H9 (cell line): Measurements from ENCODE around the gene LRCH1. TPM values are rescaled to one million over a fixed set of nuclear protein-coding genes. Genes with fewer than 3 reads are reported as not detected.

Experiments
- DNase-seq: peaks from one replicate; pipeline ENCODE4 v3.0.0-alpha.2; 2017
- H2AFZ ChIP-seq: one replicate; pipeline ENCODE4 v1.6.1; 2013; ENCODE audit warnings: mild to moderate bottlenecking, low read length, control low read depth, moderate library complexity
- H2AK5ac ChIP-seq: 2 replicates; pipeline ENCODE4 v1.6.1; 2013; ENCODE audit warnings: low read length, control low read depth, mixed read lengths; ENCODE audit not compliant: insufficient read length
- H2BK120ac ChIP-seq: one replicate; pipeline ENCODE4 v1.6.1; 2013; ENCODE audit warnings: low read depth, mild to moderate bottlenecking, low read length, control low read depth, inconsistent platforms; ENCODE audit not compliant: poor library complexity, severe bottlenecking
- H2BK12ac ChIP-seq: 2 replicates; pipeline ENCODE4 v1.6.1; 2013; ENCODE audit warnings: low read length, control low read depth, mixed read lengths, low read depth; ENCODE audit not compliant: insufficient read length
- H2BK15ac ChIP-seq: 2 replicates; pipeline ENCODE4 v1.6.1; 2013; ENCODE audit warnings: low read depth, low read length, control low read depth
- H2BK20ac ChIP-seq: one replicate; pipeline ENCODE4 v1.6.1; 2013; ENCODE audit warnings: low read depth, mild to moderate bottlenecking, low read length, control low read depth, inconsistent platforms; ENCODE audit not compliant: poor library complexity, severe bottlenecking
- H2BK5ac ChIP-seq: 2 replicates; pipeline ENCODE4 v1.6.1; 2013; ENCODE audit warnings: low read length, control low read depth, mixed read lengths; ENCODE audit not compliant: insufficient read length
- H3K14ac ChIP-seq: 2 replicates; pipeline ENCODE4 v1.6.1; 2013; ENCODE audit warnings: low read length, control low read depth; ENCODE audit not compliant: insufficient read depth
- H3K18ac ChIP-seq: 2 replicates; pipeline ENCODE4 v1.6.1; 2013; ENCODE audit warnings: low read depth, mild to moderate bottlenecking, mixed read lengths, low read length, control low read depth; ENCODE audit not compliant: insufficient read length
- H3K23ac ChIP-seq: 2 replicates; pipeline ENCODE4 v1.6.1; 2013; ENCODE audit warnings: low read length, control low read depth, mixed read lengths, low read depth; ENCODE audit not compliant: insufficient read length
- H3K23me2 ChIP-seq: 2 replicates; pipeline ENCODE4 v1.6.1; 2013; ENCODE audit warnings: low read depth, mild to moderate bottlenecking, mixed read lengths, low read length, control low read depth; ENCODE audit not compliant: insufficient read length, poor library complexity, severe bottlenecking
- H3K27ac ChIP-seq: 2 replicates; pipeline ENCODE4 v1.5.1; 2013; ENCODE audit warnings: low read length, control low read depth, mixed read lengths, low read depth; ENCODE audit not compliant: insufficient read length
- H3K27me3 ChIP-seq: 2 replicates; pipeline ENCODE4 v1.6.1; 2013; ENCODE audit warnings: low read length, control low read depth, inconsistent platforms; ENCODE audit not compliant: insufficient read depth
- H3K4ac ChIP-seq: 2 replicates; pipeline ENCODE4 v1.6.1; 2013; ENCODE audit warnings: low read depth, mild to moderate bottlenecking, control low read depth, inconsistent platforms, low read length, moderate library complexity
- H3K4me1 ChIP-seq: 2 replicates; pipeline ENCODE4 v1.6.1; 2013; ENCODE audit warnings: low read length, control low read depth, inconsistent platforms; ENCODE audit not compliant: insufficient read depth
- H3K4me2 ChIP-seq: 2 replicates; pipeline ENCODE4 v1.6.1; 2013; ENCODE audit warnings: low read length, control low read depth, mixed read lengths; ENCODE audit not compliant: insufficient read length, insufficient read depth
- H3K56ac ChIP-seq: 2 replicates; pipeline ENCODE4 v1.6.1; 2013; ENCODE audit warnings: low read depth, mild to moderate bottlenecking, mixed read lengths, low read length, control low read depth; ENCODE audit not compliant: insufficient read length
- H3K79me1 ChIP-seq: 2 replicates; pipeline ENCODE4 v1.6.1; 2013; ENCODE audit warnings: low read depth, mild to moderate bottlenecking, moderate library complexity, low read length, control low read depth, inconsistent platforms; ENCODE audit not compliant: insufficient read depth, poor library complexity, severe bottlenecking
- H3K79me2 ChIP-seq: 2 replicates; pipeline ENCODE4 v1.6.1; 2013; ENCODE audit warnings: low read length, control low read depth, inconsistent platforms; ENCODE audit not compliant: insufficient read depth
- H3K9ac ChIP-seq: 2 replicates; pipeline ENCODE4 v1.6.1; 2013; ENCODE audit warnings: low read length, control low read depth, mixed read lengths; ENCODE audit not compliant: insufficient read length; ENCODE audit errors: extremely low read depth
- H3K9me3 ChIP-seq: one replicate; pipeline ENCODE4 v1.6.1; 2013; ENCODE audit warnings: low read depth, low read length, inconsistent platforms; ENCODE audit not compliant: control insufficient read depth
- H3T11ph ChIP-seq: one replicate; pipeline ENCODE4 v1.6.1; 2013; ENCODE audit warnings: mild to moderate bottlenecking, low read length, control low read depth, inconsistent platforms
- H4K20me1 ChIP-seq: one replicate; pipeline ENCODE4 v1.6.1; 2013; ENCODE audit not compliant: control insufficient read depth, insufficient read length, insufficient read depth
- H4K5ac ChIP-seq: 2 replicates; pipeline ENCODE4 v1.6.1; 2013; ENCODE audit warnings: low read depth, mild to moderate bottlenecking, mixed read lengths, low read length, control low read depth; ENCODE audit not compliant: insufficient read length
- H4K8ac ChIP-seq: replicated peaks from 2 replicates; pipeline ENCODE4 v1.6.1; 2013; ENCODE audit warnings: low read length, control low read depth, mixed read lengths, low read depth; ENCODE audit not compliant: insufficient read length
- H4K91ac ChIP-seq: 2 replicates; pipeline ENCODE4 v1.6.1; 2013; ENCODE audit warnings: low read depth, mild to moderate bottlenecking, moderate library complexity, mixed read lengths, low read length, control low read depth; ENCODE audit not compliant: insufficient read length
- H3K27ac Mint-ChIP-seq, 3 experiments: 2 replicates in 2 of 3; 3 replicates in 1 of 3; pipeline ENCODE4 v1.8.0; 2020 to 2021; ENCODE audit warnings: mixed read lengths in 3 of 3, mild to moderate bottlenecking in 1 of 3, moderate library complexity in 1 of 3
- H3K27me3 Mint-ChIP-seq: 2 replicates; pipeline ENCODE4 v1.8.0; 2021; ENCODE audit warnings: low read depth, mild to moderate bottlenecking, moderate library complexity, mixed read lengths
- H3K36me3 Mint-ChIP-seq, 3 experiments: 2 replicates in 2 of 3; 3 replicates in 1 of 3; pipeline ENCODE4 v1.8.0; 2020 to 2021; ENCODE audit warnings: low read depth in 3 of 3, mixed read lengths in 3 of 3; ENCODE audit not compliant: insufficient read depth in 1 of 3
- H3K4me1 Mint-ChIP-seq, 2 experiments: 2 replicates each; pipeline ENCODE4 v1.8.0; 2020; ENCODE audit warnings: mixed read lengths in 2 of 2
- H3K4me3 Mint-ChIP-seq, 2 experiments: 2 replicates in 1 of 2; 3 replicates in 1 of 2; pipeline ENCODE4 v1.8.0; 2020 to 2021; ENCODE audit warnings: mild to moderate bottlenecking in 2 of 2, mixed read lengths in 2 of 2, moderate library complexity in 1 of 2
- H3K9me3 Mint-ChIP-seq, 2 experiments: 2 replicates in 1 of 2; 3 replicates in 1 of 2; pipeline ENCODE4 v1.8.0; 2020; ENCODE audit warnings: mild to moderate bottlenecking in 2 of 2, mixed read lengths in 2 of 2, moderate library complexity in 1 of 2
- CTCF ChIP-seq: fragments of 200-600 bp; sonication (generic); conservative IDR thresholded peaks from 3 replicates; pipeline ENCODE4 v1.8.0; 2021; ENCODE audit warnings: antibody characterized with exemption, mild to moderate bottlenecking
- WGBS: extraction: QIAGEN DNeasy Blood & Tissue Kit; methylation state at CpG from one replicate; pipeline ENCODE4 v1.1.7; 2013; ENCODE audit warnings: missing lambda C conversion rate, low lambda C conversion rate, mixed read lengths; ENCODE audit not compliant: insufficient read length; ENCODE audit errors: extremely low coverage; 5-methylcytosine and 5-hydroxymethylcytosine counted together
- total RNA-seq: library from RNA; stranded (reverse); gene quantifications from 2 replicates; pipeline ENCODE4 v1.2.1, GENCODE V29; 2021

LRCH1 gene
- total RNA-seq, 1 experiment from 2014 or later: 8.0 TPM

- no CpG with 5 or more reads among the region's 22 CpGs for WGBS
- peaks cover 17% of the 10 kb centered on the region for H3K23me2 ChIP-seq
- Mint-ChIP-seq H3K4me1 (peaks cover 17 to 22% of the 10 kb centered on the region in 2 experiments), H3K27ac (peak overlapping the region in 1 of 3 experiments; percentile 67; a peak in 1 of 7 replicates), H3K36me3 (no peaks in the 10 kb centered on the region), H3K4me3 (peak overlapping the region; percentile 85 to 92), H3K9me3 (no peaks in the 10 kb centered on the region), H3K27me3 (peaks cover 15% of the 10 kb centered on the region)
- H3K9ac ChIP-seq: no peak overlapping the region
- no peak overlapping the region for H3K14ac ChIP-seq
- peak; percentile 73 for DNase-seq
- no peak overlapping the region for H3K23ac ChIP-seq
- no peak overlapping the region for H2BK20ac ChIP-seq
- no peak overlapping the region for H4K5ac ChIP-seq
- peaks cover 4% of the 10 kb centered on the region; the same call in 1 of the 2 replicates for H3K27me3 ChIP-seq
- no peak overlapping the region for H3T11ph ChIP-seq
- no peak overlapping the region for H3K18ac ChIP-seq
- H3K9me3 ChIP-seq: no peaks in the 10 kb centered on the region
- no peak overlapping the region for H2BK15ac ChIP-seq
- H2BK120ac ChIP-seq: no peak overlapping the region
- H3K4me1 ChIP-seq: 0 out of 2 replicates have a peak, but pooled peaks cover 1% of the 10 kb centered on the region
- H2AK5ac ChIP-seq: no peak overlapping the region
- H3K79me2 ChIP-seq: peaks cover 8% of the 10 kb centered on the region; the same call in 1 of the 2 replicates
- no peak overlapping the region for H4K8ac ChIP-seq
- H2AFZ ChIP-seq: no peak overlapping the region
- H2BK12ac ChIP-seq: no peak overlapping the region
- H4K91ac ChIP-seq: no peak overlapping the region
- TF ChIP-seq CTCF: peak; percentile 88
- peak overlapping the region; percentile 82 for H3K4me2 ChIP-seq
- H3K27ac ChIP-seq: no peak overlapping the region
- no peak overlapping the region for H3K56ac ChIP-seq
- no peaks in the 10 kb centered on the region for H3K79me1 ChIP-seq
- no peak overlapping the region for H3K4ac ChIP-seq
- H4K20me1 ChIP-seq: no peaks in the 10 kb centered on the region
- no peak overlapping the region for H2BK5ac ChIP-seq
These were observed 1.3 kb upstream of the LRCH1 start for GRCh38 chr13:46551410-46552302.
